Brain pericyte (primary cell): ENCODE measurements around the gene JMJD4.

Experiments
- DNase-seq: peaks from one replicate; pipeline ENCODE4 v3.0.0-alpha.2; 2012; ENCODE audit warnings: low read depth, low spot score

Gene JMJD4

GRCh38 chr1:227769047-227769935 is 34.2 kb upstream of the JMJD4 start:
- DNase-seq: no peak

DNA sequence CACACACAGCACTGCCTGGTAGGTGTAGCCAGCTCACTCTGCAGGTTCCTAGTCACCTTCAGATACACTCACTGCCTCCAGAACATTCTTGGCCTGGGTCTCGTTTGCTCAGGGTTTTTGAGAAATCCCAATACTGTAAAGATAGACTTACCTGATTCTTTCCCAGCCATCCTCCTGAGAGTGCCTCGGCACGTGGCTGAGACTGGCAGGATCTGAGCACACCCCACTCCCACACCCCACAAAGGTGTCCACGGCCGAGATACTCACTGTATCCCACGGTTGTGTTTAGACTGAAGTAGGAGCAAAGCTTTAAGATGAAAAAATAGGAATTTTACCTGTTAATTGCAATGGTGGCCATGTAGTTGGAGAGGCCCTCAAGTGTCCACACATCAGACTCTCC is 33.5 kb upstream of the JMJD4 start:
- no peak for DNase-seq

DNA sequence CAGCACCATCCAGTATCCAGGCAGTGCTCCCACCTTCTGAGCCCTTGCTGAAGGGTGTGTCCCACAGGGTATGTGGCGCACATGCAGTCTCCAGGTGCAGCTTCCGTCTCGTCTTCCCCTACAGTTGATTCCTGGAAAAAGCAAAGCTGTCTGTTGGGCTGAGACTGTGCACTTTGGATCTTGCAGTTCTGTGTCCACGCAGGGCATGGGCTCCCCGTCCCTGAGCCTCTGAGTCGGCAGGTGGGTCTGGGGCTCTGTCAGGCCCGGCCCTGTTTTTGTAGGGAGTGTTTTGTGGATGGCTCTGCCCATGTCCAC is 33.0 kb upstream of the JMJD4 start:
- no peak for DNase-seq

DNA sequence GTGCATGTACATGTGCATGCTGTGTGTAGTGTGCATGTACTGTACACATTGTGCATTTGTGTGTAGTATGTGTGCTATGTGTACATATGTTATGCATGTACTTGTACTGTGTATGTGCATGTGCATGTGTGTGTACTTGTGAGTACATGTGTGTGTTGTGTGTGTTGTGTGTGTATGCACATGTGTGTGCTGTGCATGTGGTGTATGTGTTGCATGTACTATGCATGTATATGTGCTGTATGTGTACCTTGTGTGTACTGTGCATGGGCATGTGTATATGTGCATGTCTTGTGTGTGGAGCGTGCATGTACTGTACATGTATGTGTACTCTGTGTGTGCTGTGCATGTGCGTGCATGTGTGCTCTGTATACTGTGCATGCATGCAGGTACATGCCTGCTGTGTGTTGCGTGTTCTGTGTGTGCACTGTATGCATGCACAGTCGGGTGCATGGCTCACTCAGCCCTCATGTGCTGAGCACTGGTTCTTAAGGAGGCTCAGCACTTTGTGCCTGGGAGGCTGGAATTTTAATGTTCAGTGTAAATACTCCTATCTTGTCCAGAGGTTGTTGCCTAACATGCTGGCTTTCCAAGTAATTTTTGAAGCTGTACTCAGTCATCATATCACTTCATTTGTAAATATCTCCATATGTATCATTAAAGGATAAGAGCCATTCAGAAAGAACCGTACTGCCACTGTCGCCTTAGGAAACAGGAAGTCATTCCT is 32.5 kb upstream of the JMJD4 start:
- no peak for DNase-seq

- no peak for DNase-seq
Measured at GRCh38 chr1:227766653-227767277, 31.7 kb upstream of the JMJD4 start.

GRCh38 chr1:227766015-227766634 is 31.0 kb upstream of the JMJD4 start:
- DNase-seq: no peak

DNA sequence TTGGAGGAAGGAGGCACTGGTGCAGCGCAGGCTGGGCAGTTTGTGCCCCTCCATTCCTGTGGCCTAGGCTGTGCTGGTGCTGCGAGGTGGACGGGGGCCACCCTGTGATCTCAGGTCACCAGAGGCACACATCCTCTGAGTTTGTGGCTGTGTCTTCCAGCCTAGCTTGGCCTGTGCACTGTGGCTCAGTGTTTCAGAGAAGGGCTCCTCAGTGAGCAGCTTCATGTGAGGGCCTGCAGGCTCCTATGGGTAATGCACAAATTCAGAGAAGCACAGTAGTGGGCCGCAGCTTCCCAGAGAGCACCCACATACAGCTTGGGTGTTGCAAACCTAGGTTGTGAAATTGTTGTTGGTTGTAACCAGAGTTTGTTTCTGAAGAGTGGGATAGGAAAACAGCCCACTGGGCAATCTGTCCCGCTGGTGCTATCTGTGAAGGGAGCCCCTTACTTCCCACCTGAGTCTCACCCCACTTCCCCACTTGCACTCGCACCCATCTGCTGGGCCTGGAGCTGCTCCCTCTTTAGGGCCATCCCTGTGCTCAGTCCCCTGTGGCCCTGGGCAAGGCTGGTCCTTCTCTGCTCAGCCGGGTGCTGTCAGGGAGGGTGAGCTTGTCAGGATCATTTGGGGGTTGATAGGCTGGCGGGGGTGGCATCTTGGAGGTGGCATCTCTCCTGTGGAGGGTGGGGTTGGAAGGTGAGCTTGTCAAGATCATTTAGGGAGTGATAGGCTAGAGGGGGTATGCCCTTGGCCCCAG is 30.3 kb upstream of the JMJD4 start:
- DNase-seq: no peak

GRCh38 chr1:227764019-227764391 is 28.9 kb upstream of the JMJD4 start:
- no peak for DNase-seq

GRCh38 chr1:227763246-227764018 is 28.3 kb upstream of the JMJD4 start:
- DNase-seq: no peak

DNA sequence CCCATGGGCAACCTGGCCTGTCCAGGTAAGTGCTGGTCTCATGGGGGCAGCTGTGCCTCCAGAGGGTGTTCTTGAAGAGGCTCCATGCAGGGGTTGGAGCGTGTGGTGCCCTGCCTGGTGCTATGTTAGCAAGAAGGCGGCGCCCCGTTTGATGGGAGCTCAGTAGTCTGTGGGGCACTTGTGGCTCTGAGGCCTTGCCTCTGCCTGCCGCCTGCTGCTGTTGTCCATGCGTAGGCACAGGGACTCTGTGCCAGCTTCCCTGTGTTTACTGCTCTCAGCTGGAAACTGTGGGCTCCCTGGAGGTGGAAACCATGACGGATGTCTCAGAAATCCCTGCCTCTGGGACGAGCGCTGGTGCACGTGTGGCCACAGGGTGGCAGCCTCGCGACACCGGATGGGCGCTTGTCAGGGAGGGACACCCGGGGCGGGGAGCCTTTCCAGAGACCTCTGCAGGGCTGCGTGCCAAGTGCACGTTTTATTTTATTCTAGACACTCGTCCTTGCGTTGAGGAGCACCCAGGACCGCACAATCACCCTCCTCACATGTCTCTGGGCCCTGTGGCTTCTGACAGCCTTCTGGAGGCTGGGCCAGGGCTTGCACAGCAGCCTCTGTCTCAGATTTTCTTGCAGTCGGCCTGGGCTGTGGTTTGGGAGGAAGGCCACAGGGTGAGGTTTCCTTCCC is 27.3 kb upstream of the JMJD4 start:
- DNase-seq: peak; percentile 52

DNA sequence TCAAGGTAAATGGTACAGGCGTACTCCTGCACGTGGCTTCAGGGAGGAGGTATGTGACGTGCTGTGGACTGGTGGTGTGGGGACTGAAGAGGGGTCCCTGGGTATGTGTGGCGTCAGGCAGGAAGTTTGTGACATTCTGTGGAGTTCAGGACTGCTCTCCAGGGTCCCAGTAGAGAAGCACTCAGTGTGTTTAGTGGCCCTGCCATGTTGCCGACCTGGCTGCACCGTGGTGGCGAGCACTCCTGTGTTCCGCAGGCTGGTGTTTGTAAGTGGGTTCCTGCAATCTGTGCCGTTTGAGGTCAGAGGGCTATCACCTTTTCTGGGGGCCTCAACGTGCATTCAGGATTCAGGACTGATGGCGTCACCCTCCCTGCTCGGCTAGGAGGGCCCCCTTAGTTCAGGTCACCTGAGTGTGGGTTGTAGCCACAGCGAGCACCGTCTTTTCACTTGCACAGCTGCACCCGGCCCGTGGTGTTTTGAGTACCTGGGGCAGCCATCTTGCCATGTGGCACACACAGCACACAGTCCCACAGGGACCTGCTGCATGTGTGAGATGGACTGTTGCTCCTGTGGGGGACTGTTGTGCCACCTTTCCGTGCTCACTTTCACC is 26.6 kb upstream of the JMJD4 start:
- DNase-seq: no peak

- no peak for DNase-seq
Measured at GRCh38 chr1:227760377-227760776, 25.3 kb upstream of the JMJD4 start.

- DNase-seq: peak; percentile 95
Measured at GRCh38 chr1:227759341-227760300, 24.5 kb upstream of the JMJD4 start.

GRCh38 chr1:227758366-227758765 is 23.3 kb upstream of the JMJD4 start:
- DNase-seq: no peak

DNA sequence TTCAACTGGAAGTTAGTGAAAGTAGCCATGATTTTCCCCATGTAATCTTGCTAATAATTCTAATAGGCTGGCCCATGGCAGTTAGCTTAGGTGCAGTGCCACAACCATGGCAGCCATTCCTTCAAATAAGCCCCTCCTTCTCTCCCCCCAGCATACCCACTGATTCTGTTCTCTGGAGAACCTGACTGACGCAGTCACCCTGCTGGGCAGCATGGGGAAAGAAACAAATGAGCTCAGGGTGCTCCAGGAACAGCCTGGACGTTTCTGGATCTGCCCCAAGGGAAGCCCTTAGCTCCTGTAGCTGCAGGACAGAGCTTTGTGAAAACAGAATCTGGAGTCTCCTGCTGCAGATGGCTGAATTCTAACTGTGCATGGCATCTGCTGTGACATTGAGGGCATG is 22.7 kb upstream of the JMJD4 start:
- peak; percentile 51 for DNase-seq

GRCh38 chr1:227756172-227756959 is 21.3 kb upstream of the JMJD4 start:
- DNase-seq: no peak

DNA sequence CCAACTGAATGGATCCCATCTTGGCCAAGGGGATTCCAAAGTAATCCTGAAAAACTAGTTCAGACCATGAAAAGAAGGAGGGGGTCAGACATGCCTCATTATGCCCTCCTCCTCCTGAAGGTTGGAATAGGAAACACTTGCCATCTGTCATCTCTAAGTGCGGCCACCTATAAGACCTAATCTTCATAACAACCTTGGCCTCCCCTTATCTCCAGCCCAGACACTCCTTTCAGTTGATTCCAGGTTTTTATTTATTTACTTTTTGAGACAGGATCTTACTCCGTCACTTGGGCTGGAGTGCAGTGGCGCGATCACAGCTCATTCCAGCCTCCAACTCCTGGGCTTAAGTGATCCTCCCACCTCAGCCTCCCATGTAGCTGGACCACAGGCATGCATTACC is 19.9 kb upstream of the JMJD4 start:
- no peak for DNase-seq
